SIG-M5 treated with dmso at 0.1 percent for 504 hours (cell line): ENCODE results near the gene CANT1.
"Not testable (repeated sequence)": the region's sequence is repeated elsewhere in the genome, so short reads cannot be mapped to it uniquely, and the experiment has no call there.

Experiments
- DNase-seq: peaks from one replicate; lab custom pipeline; 2025; ENCODE audit not compliant: unreplicated experiment; lab: John Stamatoyannopoulos, UW

The CANT1 gene

DNA sequence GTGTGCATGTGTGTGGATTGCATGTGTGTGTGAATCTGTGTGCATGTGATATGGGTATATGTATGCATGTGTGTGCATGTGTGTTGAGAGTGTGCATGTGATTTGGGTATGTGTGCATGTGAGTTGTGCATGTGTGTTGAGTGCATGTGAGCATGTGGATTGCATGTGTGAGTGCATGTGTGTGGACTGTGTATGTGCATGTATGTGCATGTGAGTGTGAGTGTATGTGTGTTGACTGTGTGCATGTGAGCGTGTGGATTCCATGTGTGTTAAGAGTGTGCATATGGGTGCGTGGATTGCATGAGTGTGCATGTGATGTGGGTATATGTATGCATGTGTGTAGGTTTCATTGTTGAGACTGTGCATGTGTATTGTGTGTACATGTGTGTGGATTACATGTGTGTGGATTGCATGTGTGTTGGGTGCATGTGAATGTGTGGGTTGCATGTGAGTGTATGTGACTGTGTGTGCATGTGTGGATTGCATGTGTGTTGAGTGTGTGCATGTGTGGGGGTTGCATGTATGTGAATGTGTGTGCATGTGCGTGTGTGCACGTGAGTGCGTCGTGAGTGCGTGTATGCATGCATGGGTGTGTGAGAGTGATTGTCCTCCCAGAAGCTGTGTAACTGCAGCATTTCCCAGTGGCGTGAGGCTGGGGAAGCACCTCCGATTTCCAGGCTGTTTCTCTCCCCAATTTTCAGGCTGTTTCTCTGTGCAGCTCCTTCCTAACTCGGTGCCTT lies 33.8 kb upstream of the CANT1 start:
- DNase-seq: no peak

DNA sequence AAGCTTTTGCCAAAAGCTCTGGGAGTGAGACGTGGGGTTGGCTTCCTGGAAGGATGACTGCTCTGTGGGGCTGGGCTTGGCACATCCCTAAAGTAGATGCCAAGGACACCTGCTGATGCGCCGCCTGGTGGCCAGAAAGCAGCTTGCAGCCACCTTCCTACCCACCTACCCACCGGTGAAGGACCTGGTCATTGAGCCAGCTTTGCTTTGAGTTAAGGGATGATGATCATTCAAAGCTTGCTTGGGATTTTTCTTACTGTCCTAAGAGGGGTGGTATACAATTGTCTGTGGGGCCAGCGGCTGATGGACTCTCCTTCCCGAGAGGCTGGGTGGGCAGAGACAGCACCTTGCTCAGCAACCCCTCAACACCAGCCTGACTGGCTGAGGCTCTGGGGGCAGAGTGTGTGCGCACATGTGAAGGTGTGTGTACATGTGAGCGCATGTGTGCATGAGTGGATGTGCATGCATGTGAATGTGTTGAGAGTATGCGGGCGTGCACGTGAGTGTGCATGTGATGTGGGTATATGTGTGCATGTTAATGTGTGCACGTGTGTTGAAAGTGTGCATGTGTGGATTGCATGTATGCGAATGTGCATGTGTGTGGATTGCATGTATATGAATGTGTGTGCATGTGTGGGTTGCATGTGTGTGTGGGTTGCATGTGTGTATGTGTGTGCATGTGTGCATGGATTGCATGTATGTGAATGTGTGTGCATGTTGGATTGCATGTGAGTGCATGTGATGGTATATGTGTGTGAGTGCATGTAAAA lies 33.0 kb upstream of the CANT1 start:
- DNase-seq: peak; percentile 14

DNA sequence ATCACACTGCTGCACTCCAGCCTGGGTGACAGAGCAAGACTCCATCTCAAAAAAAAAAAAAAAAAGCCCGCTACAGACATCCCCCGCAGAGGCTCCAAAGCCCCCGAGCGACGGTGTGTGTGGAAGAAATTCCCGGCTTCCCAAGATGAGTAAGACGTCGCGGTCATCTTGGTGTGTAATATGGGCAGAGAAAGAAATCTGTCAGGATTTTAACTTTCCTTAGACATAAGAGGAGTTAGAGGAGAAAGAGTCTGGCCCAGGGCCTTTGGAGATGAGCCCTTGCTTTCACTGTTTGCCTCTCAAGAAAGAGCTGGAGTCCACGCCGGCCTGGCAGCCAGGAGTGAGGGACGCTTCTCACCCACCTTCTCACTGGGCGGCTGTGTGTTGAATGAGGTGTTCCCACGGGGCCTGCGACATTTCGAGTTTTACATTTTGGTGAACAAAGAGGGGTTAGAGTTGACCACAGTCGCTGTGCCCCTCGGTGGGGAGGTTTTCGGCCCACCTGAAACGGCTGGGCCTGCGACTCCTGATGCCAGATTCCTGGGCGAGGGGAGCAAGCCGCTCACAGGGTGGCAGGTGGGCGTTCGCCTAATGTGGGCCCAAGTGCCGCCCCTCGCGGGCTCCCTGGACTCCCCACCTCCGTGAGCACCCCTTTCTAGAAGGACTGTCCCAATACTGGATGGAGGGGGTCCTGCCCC lies 32.3 kb upstream of the CANT1 start:
- no peak for DNase-seq

DNA sequence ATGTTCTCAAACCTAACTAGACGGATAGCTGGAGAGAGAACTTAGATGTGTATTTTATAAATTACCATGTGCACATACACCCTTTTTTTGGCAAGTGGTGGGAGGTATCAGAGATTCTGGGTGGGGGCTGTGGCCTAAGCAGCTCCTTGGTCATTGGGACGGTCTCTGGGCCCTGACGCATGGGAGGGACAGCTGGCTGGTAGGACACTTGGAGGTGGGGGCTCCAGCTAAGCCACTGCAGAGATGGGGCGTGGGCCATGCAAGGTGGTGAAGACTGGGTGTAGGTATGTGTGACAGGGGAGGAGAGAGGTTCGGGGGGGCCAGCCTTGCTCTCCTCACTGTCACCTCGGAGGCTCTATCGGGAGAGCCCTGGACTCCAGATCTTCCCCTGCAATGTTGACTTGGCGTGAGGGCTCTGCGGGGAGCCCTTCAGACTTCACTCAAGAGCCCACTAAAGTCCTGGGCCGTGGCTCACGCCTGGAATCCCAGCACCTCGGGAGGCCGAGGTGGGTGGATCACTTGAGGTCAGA lies 31.5 kb upstream of the CANT1 start:
- no peak for DNase-seq

DNA sequence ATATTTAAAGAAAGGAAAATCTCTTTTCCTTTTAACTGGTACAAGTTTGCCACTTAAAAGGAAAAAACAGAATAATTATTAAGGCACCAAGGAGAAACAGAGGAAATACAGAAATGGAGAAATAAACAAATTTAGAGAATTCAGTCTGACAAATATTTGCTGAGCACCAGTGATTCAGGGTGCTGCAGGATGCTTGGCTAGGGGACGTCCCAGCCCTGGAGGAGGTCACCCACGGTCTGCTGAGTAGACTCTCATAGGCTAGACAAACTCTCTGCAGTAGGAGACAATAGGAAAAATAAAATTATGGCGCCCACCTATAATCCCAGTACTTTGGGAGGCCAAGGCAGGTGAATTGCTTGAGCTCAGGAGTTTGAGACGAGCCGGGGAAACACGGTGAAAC lies 30.3 kb upstream of the CANT1 start:
- DNase-seq: no peak

DNA sequence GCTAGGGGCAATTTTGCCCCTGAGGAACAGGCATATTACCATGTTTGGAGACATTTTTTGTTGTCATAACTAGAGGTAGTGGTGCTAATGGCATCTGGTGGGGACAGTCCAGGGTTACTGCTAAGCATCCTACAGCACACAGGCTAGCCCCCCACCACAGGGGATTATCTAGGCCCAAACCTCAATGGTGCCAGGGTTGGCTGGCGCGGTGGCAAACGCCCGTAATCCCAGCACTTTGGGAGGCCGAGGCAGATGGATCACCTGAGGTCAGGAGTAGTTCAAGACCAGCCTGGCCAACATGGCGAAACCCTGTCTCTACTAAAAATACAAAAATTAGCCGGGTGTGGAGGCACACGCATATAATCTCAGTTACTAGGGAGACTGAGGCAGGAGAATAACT lies 29.6 kb upstream of the CANT1 start:
- no peak for DNase-seq

DNA sequence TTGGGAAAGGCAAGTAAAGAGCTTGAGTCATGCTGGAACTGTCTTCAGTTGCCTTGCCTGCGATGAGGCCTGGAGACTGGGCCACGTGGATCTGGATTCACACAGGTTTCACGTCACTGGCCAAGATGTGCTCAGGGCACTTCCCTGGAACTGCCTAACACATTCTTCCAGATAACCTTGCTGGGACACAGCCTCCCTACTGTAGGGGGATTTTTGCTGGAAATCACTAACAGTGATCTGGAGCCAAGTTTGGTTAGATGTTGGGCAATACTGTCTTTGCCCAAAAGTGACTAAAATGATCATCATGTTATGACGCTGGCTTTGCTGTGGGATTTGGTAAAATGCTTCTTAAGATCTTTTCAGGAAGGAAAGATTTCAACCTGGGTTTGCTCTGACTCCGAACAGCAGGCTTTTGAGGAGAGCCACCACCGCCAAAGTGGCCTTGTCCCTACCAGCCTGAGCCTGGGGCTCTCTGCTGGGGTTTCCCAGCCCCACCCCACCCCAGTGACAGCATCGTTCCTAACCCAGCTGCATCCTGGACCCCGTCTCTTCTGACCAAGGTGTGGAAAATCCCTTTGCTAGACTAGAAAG lies 29.1 kb upstream of the CANT1 start:
- DNase-seq: no peak

DNA sequence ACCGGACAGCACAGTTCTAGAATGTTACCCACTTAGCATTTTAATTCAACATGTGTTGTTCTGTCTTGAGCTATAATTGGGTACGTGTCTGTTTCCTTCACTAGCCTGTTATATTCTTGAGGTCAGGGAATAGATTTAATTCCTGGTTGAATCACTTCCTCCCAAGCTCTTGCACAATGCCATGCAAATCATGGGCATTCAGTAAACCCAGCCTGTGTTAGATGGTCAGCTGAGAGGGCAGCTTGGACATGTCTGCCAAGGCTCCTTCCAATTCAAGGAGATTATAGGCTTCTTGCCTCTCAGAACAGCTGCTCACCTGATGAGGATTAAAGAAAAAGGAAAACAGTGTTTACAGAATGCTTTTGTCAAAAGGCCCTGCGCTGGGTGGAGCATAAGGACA lies 27.0 kb upstream of the CANT1 start:
- DNase-seq: peak; percentile 19

DNA sequence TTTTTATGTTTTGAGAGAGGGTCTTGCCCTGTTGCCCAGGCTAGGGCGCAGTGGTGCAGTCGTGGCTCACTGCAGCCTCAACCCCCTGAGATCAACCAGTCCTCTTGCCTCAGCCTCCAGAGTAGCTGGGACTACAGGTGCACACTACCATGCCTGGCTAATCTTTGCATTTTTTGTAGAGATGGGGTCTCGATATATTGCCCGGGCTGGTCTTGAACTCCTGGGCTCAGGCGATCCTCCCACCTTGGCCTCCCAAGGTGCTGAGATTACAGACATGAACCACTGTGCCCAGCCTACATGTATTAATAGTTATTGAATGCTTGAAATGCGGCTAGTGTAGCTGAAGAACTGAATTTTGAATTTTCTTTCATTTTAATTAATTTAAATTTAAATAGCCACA lies 26.6 kb upstream of the CANT1 start:
- no peak for DNase-seq

DNA sequence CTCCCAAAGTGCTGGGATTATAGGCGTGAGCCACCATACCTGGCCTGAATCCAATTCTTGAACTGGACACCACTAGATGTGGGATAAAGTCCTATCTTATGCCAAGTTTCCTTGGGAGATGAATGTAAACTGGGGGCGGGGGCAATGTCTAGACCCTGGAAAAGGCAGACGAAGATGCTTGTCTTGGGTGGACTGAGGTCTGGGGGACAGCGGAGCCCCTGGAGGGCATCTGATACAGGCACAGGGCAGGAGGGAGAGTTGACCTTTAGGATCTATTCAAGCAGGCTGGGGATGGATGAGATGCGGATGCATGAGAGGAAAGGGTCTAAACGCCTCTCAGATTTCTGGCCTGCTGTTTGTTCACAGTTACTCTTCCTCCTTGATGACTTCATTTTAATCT lies 26.1 kb upstream of the CANT1 start:
- DNase-seq: no peak

DNA sequence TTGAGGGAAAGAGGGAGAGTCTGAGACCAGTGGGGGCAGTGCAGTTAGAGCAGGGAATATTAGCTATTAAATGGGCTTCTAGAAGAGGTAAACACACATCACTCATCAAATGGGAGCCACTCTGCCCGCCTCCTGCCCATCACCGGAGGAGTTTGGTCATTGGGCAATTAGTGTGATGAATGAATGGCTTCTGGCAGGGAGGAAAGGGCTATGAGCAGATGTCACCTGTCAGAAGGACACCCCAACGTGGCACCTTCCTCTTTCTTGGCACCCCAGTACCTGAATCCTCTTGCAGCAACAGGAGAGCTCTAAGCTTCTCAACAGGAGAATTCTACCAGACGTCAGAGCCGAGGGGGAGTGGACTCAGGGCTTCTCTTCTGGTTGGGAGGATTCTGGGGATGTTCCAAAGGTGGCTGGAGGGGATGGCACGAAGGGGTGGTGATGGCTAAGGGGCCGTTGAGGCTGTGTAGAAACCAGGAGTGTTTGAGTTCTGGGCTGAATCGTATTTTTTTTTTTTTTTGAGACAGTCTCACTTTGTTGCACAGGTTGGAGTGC lies 25.4 kb upstream of the CANT1 start:
- DNase-seq: no peak

DNA sequence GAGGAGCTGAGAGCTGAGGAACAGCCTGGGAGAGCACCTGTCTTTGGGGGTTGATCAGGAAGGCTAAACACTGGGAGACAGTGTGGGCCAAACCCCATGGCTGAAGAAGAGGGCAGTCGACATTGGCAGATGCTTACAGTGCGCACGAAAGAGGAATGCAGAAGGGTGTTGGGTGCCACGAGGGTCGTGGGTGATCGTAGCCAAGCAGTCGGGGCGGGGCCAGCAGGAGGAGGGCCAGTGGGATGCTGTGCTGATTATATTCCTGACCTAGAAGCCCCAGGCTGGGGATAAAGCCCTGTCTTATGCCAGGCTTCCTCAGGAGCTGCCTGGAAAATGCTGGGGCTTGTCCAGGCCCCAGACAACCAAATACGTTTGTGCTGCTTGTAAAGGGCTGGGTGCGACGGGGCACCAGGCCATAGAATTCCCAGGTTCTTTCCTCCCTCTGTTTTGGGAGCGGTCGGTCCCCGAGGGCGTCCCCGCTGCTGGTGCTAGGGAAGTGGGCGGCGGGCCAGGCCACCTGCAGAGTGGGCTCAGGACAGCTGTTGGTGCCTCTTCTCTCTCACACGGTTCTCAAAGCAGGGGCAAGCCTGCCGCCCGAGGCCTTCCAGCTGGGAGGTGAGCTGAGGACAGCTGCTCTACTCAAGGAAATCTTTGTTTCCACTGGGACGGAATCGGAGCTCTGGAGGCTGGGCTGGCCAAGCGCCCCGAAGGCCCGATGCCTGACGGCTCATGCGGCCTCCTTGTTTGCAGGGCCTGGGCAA lies 24.4 kb upstream of the CANT1 start:
- DNase-seq: no peak

DNA sequence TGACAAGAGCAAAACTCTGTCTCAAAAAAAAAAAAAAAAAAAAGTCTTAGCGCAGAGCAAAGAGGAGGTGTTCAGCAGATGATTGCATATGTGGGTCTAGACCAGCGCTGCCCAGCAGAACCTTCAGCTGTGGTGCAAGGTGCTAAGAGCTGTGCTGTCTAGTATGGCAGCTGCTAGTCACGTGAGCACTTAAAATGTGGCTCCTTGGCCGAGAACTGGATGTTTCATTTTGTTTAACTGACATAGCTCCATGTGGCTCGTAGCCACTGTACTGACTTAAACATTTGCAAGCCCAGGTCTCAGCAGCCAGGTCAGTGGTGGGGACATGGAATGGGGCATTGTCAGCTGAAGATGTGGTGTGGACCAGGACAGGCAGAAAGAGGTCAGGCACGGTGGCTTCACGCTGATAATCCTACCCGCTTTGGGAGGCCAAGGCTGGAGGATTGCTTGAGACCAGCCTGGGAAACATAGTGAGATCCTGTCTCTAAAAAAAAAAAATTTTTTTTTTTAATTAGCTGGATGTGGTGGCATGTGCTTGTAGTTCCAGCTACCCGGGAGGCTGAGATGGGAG lies 23.6 kb upstream of the CANT1 start:
- no peak for DNase-seq

DNA sequence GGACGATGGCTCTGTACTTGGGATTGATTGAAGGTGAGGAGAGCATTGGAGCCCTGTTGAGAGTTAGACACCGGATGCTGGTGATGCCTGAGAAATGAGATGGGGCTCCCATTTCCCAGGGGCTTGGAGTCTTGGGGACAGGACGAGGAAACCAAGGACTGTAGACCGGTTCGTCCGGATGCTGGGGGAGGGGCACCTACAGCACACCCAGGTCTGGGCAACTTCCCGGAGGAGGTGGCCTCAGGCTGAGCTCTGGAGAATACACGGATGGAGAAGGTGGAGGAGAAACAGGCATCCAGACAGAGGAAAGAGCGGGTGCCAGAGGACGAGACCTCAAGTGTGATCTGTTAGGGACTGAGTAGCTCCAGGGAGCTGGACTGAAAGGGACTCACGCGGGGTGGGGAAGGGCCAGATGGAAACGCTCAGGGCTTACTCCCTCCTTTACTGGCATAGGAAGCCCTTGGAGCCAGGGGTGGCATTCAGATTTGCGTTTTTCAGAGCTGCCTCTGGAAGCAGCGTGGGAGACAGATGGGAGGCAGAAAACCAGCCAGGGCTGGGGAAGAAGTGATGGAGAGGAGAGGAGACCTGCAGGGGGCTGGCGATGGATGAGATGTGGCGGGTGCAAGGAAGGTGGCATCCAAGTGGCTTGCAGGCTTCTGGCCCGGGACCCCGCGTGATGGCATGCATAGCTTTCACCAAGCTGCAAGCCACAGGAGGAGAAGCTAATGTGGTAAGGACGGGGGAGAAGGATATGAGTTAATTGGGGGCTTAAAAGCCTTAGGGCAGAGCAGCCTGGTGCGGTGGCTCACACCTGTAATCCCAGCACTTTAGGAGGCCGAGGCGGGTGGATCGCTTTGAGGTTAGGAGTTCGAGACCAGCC lies 22.7 kb upstream of the CANT1 start:
- DNase-seq: no peak

DNA sequence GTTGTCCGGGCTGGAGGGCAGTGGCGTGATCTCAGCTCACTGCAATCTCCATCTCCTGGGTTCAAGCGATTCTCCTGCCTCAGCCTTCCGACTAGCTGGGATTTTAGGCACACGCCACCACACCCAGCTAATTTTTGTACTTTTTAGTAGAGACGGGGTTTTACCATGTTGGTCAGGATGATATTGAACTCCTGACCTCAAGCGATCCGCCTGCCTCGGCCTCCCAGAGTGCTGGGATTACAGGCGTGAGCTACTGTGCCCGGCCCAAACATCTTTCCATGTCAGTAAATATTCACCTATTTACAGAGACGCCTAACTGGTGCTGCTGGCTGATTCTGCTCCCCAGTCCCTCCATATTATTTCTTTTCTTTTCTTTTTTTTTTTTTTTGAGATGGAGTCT lies 21.1 kb upstream of the CANT1 start:
- DNase-seq: not testable (repeated sequence)

DNA sequence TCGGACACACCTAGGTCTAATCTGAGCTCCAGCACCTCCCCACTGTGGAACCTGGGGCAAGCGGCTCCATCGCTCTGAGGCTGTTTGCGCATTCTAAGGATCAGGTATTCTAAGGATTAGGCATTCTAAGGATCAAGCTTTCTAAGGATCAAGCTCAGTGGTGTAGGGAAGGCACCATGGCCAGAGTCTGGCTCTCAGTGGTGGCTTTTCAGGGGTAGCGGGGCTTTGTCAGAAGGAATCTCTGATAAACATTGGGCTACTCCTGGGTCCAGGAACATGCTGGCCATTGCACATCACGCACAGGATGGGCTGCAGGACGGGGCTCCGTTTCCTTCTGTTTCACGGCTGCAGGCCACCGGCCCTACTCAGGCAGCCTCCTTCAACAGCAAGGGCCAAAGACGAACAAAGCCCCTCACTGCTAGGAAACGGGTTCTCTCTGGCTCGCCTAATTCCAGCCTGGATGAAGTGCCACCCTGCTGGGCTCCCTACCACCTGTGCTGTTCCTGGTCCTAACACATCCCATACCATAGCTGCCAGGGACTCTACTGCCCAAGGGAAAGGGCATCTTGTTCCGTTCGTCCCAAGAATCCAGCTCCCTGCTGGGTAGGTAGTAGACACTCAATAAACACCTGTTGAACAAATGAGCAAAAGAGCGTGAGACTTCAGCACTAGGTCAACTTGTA lies 19.9 kb upstream of the CANT1 start:
- DNase-seq: no peak

DNA sequence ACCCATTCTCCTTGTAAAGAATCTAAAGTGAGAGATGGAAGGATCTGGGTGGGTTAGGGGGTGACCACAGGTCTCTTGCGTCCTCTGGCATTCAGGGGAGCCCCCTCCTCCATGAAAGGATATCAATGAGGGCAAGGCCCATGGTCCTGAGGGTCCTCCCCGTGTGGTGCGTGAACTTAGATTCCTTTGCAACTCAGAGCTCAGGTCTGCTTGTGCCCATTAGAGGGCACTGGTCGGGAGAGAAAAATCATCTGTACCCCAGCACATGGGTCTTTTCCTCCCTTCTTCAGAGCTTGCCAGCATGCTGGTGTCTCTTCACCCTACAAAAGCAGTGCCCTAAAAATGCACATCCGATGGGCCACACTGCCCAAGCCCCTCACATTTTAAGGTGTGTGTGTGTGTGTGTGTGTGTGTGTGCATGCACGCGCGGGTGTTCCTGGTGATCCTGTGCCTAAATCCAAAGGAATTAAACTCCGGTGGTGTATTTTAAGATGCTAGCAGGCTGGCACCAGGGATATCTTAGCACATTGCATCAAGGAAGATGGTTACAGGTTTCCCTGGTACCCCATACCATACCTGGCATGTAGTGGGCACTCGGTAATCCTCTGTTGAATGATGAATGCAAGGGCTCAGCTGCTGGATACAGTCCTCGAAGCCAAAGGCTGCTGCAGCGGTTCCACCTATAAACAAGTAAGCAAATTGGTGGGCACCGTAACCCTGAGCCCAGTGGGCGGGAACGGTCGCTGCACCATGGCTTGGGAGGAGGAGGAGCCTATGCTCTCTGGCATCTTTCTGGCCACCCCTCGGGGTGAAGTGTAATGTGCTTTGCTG lies 19.1 kb upstream of the CANT1 start:
- DNase-seq: no peak
